Bladder microvascular endothelial cell (primary cell): Measurements from ENCODE around the gene PNRC1. TPM values are rescaled to one million over a fixed set of nuclear protein-coding genes. Genes with fewer than 3 reads are reported as not detected.

Experiments
- total RNA-seq: library from RNA; depleted of rRNA; stranded (reverse); fragments of >200 nt; gene quantifications from 2 replicates; pipeline ENCODE4 v1.2.3, GENCODE V29; 2014

PNRC1 gene
- total RNA-seq = 38.5 and 44.7 TPM in 2 replicates

DNA sequence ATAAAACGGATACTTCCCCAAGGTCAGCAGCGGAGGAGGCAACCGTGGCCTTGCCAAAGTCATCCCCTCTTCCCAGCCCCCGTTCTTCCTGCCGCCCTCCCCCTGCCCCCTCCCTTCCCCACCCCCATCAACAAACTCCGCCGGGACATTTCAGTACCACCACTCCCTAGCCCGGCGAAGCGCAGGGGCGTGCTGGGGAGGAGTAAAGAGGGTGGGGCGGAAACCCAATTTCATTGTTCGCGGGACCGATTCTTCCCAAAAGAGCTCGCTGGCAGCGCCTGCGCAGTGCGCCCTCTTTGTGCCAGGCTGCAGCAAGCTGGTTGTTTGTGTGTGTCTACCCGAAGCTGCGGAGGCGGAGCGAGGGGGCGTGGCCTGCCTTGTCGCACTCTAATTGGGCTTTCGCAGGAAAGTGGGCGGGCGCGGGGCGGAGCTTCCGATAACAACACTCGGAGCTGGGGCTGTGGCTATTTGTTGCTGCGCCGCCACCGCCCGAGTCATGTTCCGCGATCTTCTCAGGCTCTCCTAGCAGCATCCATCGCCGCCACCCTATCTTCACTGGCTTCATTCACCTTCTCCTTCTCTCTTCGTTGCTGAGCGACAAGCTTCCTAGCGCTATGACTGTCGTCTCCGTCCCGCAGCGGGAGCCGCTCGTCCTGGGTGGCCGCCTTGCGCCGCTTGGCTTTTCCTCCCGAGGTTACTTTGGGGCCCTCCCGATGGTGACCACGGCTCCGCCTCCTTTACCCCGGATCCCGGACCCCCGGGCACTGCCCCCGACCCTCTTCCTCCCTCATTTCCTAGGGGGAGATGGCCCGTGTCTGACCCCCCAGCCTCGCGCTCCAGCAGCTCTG is at the start of gene PNRC1:
Gene PNRC1, plus strand, starts transcription at position 471 of the 848 bp plus-strand sequence. Its CDS starts 144 bp downstream, at position 615.

GRCh38 chr6:89117211-89118108 is 36.9 kb downstream of the PNRC1 start, which contains the start of gene SRSF12:
Gene SRSF12, minus strand, starts transcription at chr6:89118071. Its CDS starts 184 bp downstream, at chr6:89117887.

Other genes with a start within 250 kb of the PNRC1 start
- gene RNGTT, start 117.1 kb upstream of the PNRC1 start, total RNA-seq = 8.6 and 20.2 TPM in 2 replicates
- 0.19 TPM in 1 of 2 replicates, not detected in the other for gene SRSF12, start 37.3 kb downstream of the PNRC1 start, total RNA-seq
- 4.4 and 6.4 TPM in 2 replicates for gene PM20D2, start 65.3 kb downstream of the PNRC1 start, total RNA-seq
- gene GABRR1, start 136.6 kb downstream of the PNRC1 start, total RNA-seq = not detected in 2 replicates
- 0.32 and 1.2 TPM in 2 replicates for gene GABRR2, start 234.5 kb downstream of the PNRC1 start, total RNA-seq